HG03469 (cell line): Measurements from ENCODE around the gene ADARB2.
"Not testable (repeated sequence)": the region's sequence is repeated elsewhere in the genome, so short reads cannot be mapped to it uniquely, and the experiment has no call there.

ENCODE experiments used
- ATAC-seq: cut with Tn5 transposase; IDR thresholded peaks from one replicate; pipeline ENCODE4 v1.9.1; 2021; ENCODE audit warnings: mild to moderate bottlenecking, moderate library complexity, moderate number of reproducible peaks; ENCODE audit not compliant: unreplicated experiment

The ADARB2 gene

GRCh38 chr10:1364151-1364910 lies 373.0 kb downstream of the ADARB2 start:
- no peak for ATAC-seq

- no peak for ATAC-seq
Observed at GRCh38 chr10:1363446-1364121, 373.7 kb downstream of the ADARB2 start.

- ATAC-seq = no peak
Observed at GRCh38 chr10:1362589-1363445, 374.5 kb downstream of the ADARB2 start.

GRCh38 chr10:1361411-1362105 lies 375.8 kb downstream of the ADARB2 start:
- no peak for ATAC-seq

- no peak for ATAC-seq
Observed at GRCh38 chr10:1360558-1361164, 376.7 kb downstream of the ADARB2 start.

- no peak for ATAC-seq
Observed at GRCh38 chr10:1360011-1360557, 377.2 kb downstream of the ADARB2 start.

GRCh38 chr10:1359626-1359955 lies 377.7 kb downstream of the ADARB2 start:
- no peak for ATAC-seq

- ATAC-seq = no peak
Observed at GRCh38 chr10:1358860-1359625, 378.3 kb downstream of the ADARB2 start.

GRCh38 chr10:1358147-1358546 lies 379.2 kb downstream of the ADARB2 start:
- no peak for ATAC-seq

- ATAC-seq = no peak
Observed at GRCh38 chr10:1356349-1356748, 381.0 kb downstream of the ADARB2 start.

- ATAC-seq = no peak
Observed at GRCh38 chr10:1354809-1355710, 382.3 kb downstream of the ADARB2 start.

GRCh38 chr10:1352296-1352695 lies 385.0 kb downstream of the ADARB2 start:
- not testable (repeated sequence) for ATAC-seq

- ATAC-seq = no peak
Observed at GRCh38 chr10:1348773-1349050, 388.6 kb downstream of the ADARB2 start.

GRCh38 chr10:1347962-1348772 lies 389.2 kb downstream of the ADARB2 start:
- ATAC-seq = no peak

GRCh38 chr10:1347525-1347924 lies 389.8 kb downstream of the ADARB2 start:
- no peak for ATAC-seq

GRCh38 chr10:1346201-1346600 lies 391.1 kb downstream of the ADARB2 start:
- ATAC-seq = no peak

GRCh38 chr10:1345368-1345767 lies 392.0 kb downstream of the ADARB2 start:
- no peak for ATAC-seq

GRCh38 chr10:1344846-1345245 lies 392.5 kb downstream of the ADARB2 start:
- no peak for ATAC-seq
